Measurements from ENCODE around the gene EXOC4.

The EXOC4 gene

GRCh38 chr7:133691727-133692610 lies 439.1 kb downstream of the EXOC4 start:
- Histone ChIP-seq H3K4me1 (ENCODE audit: insufficient read depth, poor library complexity, severe bottlenecking) (peaks cover 11% of the 10 kb centered on the region), H3K9me3 (ENCODE audit: severe bottlenecking) (no peaks in the 10 kb centered on the region), H3K4me3 (ENCODE audit: severe bottlenecking) (no peak overlapping the region), H3K27me3 (ENCODE audit: insufficient read depth, poor library complexity, severe bottlenecking) (no peaks in the 10 kb centered on the region), H3K27ac (ENCODE audit: poor library complexity, severe bottlenecking) (no peak overlapping the region), H3K36me3 (ENCODE audit: low read depth) (no peaks in the 10 kb centered on the region)
- TF ChIP-seq CTCF (IDR thresholded peaks at IDR 0.05; ENCODE audit: poor library complexity, severe bottlenecking), result no peak
- no peak for DNase-seq (ENCODE audit: low spot score)
- ATAC-seq (ENCODE audit: low read depth), result no peak

GRCh38 chr7:133693281-133693680 lies 440.4 kb downstream of the EXOC4 start:
- Histone ChIP-seq H3K4me3 (ENCODE audit: severe bottlenecking) (no peak overlapping the region), H3K9me3 (ENCODE audit: severe bottlenecking) (no peaks in the 10 kb centered on the region), H3K4me1 (ENCODE audit: insufficient read depth, poor library complexity, severe bottlenecking) (peaks cover 11% of the 10 kb centered on the region), H3K27me3 (ENCODE audit: insufficient read depth, poor library complexity, severe bottlenecking) (no peaks in the 10 kb centered on the region), H3K27ac (ENCODE audit: poor library complexity, severe bottlenecking) (no peak overlapping the region), H3K36me3 (ENCODE audit: low read depth) (no peaks in the 10 kb centered on the region)
- no peak for TF ChIP-seq CTCF (IDR thresholded peaks at IDR 0.05; ENCODE audit: poor library complexity, severe bottlenecking)
- DNase-seq (ENCODE audit: low spot score) (no peak), ATAC-seq (ENCODE audit: low read depth) (no peak)

GRCh38 chr7:133696056-133696455 lies 443.2 kb downstream of the EXOC4 start:
- TF ChIP-seq CTCF (IDR thresholded peaks at IDR 0.05; ENCODE audit: poor library complexity, severe bottlenecking), result no peak
- no peaks in the 10 kb centered on the region for H3K9me3 ChIP-seq (ENCODE audit: severe bottlenecking)
- DNase-seq (ENCODE audit: low spot score) (no peak), ATAC-seq (ENCODE audit: low read depth) (no peak)
- peaks cover 3% of the 10 kb centered on the region for H3K4me1 ChIP-seq (ENCODE audit: insufficient read depth, poor library complexity, severe bottlenecking)
- no peaks in the 10 kb centered on the region for H3K36me3 ChIP-seq (ENCODE audit: low read depth)
- no peaks in the 10 kb centered on the region for H3K27me3 ChIP-seq (ENCODE audit: insufficient read depth, poor library complexity, severe bottlenecking)
- no peak overlapping the region for H3K4me3 ChIP-seq (ENCODE audit: severe bottlenecking)
- H3K27ac ChIP-seq (ENCODE audit: poor library complexity, severe bottlenecking), result no peak overlapping the region

- Histone ChIP-seq H3K27me3 (ENCODE audit: insufficient read depth, poor library complexity, severe bottlenecking) (no peaks in the 10 kb centered on the region), H3K4me1 (ENCODE audit: insufficient read depth, poor library complexity, severe bottlenecking) (peaks cover 3% of the 10 kb centered on the region), H3K9me3 (ENCODE audit: severe bottlenecking) (no peaks in the 10 kb centered on the region), H3K27ac (ENCODE audit: poor library complexity, severe bottlenecking) (no peak overlapping the region), H3K4me3 (ENCODE audit: severe bottlenecking) (no peak overlapping the region), H3K36me3 (ENCODE audit: low read depth) (no peaks in the 10 kb centered on the region)
- no peak for TF ChIP-seq CTCF (IDR thresholded peaks at IDR 0.05; ENCODE audit: poor library complexity, severe bottlenecking)
- ATAC-seq (ENCODE audit: low read depth), result no peak
- DNase-seq (ENCODE audit: low spot score), result no peak
Measured at GRCh38 chr7:133697585-133697984, 444.7 kb downstream of the EXOC4 start.

GRCh38 chr7:133698127-133698526 lies 445.2 kb downstream of the EXOC4 start:
- Histone ChIP-seq H3K9me3 (ENCODE audit: severe bottlenecking) (no peaks in the 10 kb centered on the region), H3K4me1 (ENCODE audit: insufficient read depth, poor library complexity, severe bottlenecking) (peaks cover 3% of the 10 kb centered on the region), H3K27me3 (ENCODE audit: insufficient read depth, poor library complexity, severe bottlenecking) (no peaks in the 10 kb centered on the region), H3K27ac (ENCODE audit: poor library complexity, severe bottlenecking) (no peak overlapping the region), H3K4me3 (ENCODE audit: severe bottlenecking) (no peak overlapping the region), H3K36me3 (ENCODE audit: low read depth) (no peaks in the 10 kb centered on the region)
- no peak for TF ChIP-seq CTCF (IDR thresholded peaks at IDR 0.05; ENCODE audit: poor library complexity, severe bottlenecking)
- ATAC-seq (ENCODE audit: low read depth) (no peak), DNase-seq (ENCODE audit: low spot score) (no peak)

Measured in RWPE2 (cell line).